NCI-H345 treated with DMSO at 0.1 percent for 48 hours (cell line): ENCODE results near the gene PDGFB.

Experiments used
- DNase-seq: peaks from one replicate; lab custom pipeline; 2025; ENCODE audit not compliant: unreplicated experiment; lab: John Stamatoyannopoulos, UW

PDGFB gene

DNA sequence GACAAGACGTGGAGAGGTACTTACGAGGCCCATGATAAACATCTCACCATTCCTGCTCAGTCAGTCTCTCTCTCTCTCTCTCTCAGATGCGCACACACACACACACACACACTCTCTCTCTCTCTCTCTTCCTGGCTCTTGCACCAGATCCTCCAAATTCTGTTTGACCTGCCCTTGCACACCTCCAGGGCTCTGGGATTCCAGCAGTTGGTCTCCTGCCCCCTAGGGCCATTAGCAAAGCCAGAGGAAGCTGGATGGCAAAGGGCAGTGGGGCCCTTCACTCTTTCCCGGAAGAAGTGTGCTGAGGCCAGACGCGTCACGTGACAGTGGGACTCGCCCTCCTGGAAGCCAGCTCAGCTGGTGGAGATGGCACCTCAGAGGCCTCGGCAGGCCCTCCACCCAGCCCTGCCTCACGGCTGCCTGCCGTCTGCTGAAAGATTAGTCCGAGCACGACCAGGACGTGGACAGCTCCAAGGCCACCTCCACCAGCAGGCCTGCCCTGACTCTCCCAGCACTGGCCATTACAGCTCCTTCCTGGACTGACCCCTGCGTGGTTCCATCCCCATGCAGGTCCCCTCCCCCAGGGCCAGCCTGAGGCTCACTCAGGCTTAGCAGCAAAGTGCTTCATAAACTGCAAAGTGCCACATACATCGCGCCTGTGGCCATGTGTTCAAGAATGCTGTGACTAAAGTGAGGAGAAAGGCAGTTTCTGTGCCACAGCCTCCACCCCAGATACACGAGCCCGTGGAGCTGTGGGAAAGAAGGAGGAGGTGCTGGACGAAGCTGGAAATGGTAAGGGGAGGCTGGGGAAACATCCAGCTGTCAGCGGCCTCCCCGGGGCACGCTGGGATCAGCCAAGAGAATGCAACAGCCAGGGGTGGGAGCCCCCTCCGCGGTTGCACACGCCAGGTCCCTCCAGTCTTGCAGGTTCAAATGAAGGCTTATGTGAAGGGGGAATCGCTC is 3.7 kb downstream of the PDGFB start:
- no peak for DNase-seq

- DNase-seq, result peak; percentile 42
Measured at GRCh38 chr22:39239561-39240423, 5.0 kb downstream of the PDGFB start.

DNA sequence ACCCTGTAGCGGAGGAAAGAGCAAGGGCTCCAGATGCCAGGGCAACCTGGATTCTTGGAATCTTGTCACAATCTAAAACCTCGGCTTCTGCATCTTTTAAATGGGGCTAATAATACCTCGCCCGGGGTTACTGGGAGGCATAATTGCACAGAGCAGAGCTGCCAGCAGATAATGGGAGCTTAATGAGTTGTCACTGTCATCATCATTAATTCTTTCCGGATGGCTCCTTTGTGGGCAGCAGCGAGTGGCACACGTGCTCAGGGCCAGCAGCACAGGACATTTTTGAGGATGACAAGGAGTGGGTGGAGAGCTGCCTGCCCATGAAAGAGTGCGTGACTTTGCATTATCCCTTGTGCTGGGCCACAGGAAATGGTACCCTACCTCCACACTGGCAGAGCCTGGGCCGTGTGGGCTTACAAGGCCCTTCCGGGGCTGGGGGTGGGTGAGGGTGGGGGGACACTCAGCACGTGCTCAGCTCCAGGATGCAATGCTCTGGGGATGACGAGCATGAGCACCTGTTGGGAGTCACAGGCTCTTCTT is 5.7 kb downstream of the PDGFB start:
- no peak for DNase-seq

GRCh38 chr22:39238561-39238960 is 6.2 kb downstream of the PDGFB start:
- no peak for DNase-seq

DNA sequence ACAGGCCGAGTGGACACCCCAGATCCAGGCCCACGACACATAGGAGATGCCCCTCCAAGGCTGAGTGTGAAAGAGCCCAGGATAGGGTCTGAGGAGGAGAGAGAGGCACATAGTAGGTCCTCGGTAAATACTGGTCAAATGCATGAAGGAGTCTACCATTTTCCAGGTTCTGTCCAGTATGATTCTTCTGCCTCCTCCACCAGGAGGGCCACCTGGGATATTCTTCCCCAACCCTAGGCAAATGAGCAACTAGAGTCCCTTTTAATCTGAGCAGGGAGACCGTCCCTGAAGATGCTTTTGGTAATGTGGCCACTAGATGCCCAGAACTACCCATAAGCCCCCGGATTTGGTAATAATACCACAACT is 6.7 kb downstream of the PDGFB start:
- no peak for DNase-seq

GRCh38 chr22:39237318-39238100 is 7.3 kb downstream of the PDGFB start:
- peak; percentile 25 for DNase-seq

- DNase-seq, result peak; percentile 73
Measured at GRCh38 chr22:39236321-39237317, 8.2 kb downstream of the PDGFB start.

GRCh38 chr22:39234867-39235687 is 9.7 kb downstream of the PDGFB start:
- DNase-seq, result peak; percentile 20

DNA sequence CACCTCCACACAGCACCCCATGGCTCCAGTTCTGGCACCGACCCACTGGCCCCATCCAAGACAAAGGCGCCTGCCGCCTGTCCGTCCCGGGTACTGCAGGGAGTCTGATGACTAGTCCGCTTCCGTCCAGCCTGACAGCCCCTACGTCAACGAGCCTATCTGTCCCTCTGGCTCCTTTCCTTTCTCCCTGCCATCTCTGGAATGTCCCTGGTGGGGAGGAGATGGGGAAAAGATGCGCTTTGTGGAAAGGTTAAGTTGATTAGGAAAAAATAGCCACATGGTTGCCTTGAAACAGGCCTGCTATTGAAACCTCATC is 10.4 kb downstream of the PDGFB start:
- no peak for DNase-seq

- no peak for DNase-seq
Measured at GRCh38 chr22:39233710-39234471, 10.9 kb downstream of the PDGFB start.

- no peak for DNase-seq
Measured at GRCh38 chr22:39232806-39233709, 11.7 kb downstream of the PDGFB start.

- DNase-seq, result no peak
Measured at GRCh38 chr22:39232246-39232645, 12.5 kb downstream of the PDGFB start.

GRCh38 chr22:39231197-39231950 is 13.4 kb downstream of the PDGFB start:
- no peak for DNase-seq

DNA sequence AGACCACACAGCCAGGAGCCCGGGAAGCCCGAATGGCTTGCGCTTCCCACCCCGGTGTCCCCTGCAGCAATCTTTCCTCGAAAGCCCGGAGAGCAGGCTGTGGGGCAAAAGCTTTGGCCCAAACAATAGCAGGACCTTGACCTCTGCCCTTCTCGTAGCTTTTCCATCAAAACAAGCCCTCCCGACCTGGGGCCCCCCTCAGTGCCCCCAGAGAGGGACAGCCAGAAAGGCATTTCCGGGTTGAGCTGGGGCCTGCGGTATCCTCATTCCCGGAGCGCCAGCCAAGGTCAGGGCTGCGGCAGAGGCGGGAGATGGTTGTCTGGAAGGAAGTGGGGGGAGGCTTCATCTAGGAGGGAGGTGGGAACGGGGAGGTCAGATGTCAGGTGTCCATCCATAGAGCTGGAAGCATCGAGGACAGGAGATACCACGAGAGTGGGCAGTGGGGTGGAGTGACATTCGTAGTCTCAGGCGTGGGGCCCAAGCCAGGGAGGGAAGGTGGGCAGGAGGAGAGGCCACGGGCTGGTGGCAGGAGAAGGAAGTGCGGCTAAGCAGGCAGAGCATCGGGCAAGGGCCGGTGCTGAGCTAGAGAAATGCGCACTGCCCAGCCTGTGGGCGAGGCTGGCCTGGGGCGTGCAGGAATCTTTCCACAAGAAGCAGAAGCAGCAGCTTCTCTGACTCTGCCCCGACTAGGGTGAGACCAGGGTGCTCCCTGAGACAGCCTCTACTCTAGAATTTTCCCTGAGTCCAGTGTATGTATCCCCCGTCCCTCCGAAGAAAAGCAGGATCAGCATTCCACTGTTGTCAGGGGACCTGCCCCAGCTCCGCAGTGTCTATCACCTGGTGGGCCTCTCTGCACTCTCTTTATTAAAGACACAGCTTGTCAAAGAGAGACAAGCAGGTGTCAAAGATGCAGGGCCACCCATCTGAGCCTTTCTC is 14.3 kb downstream of the PDGFB start:
- no peak for DNase-seq

GRCh38 chr22:39229688-39230260 is 15.0 kb downstream of the PDGFB start:
- DNase-seq, result no peak
